NK-92 treated with Interleukin-12 subunit alpha and Interleukin-12 subunit beta, amount 100 ng/mL, for 24 hours (cell line): ENCODE results near the gene CCAR1.
"Not testable (repeated sequence)": the region's sequence is repeated elsewhere in the genome, so short reads cannot be mapped to it uniquely, and the experiment has no call there.

Experiments
- DNase-seq: peaks from one replicate; lab custom pipeline; 2025; lab: John Stamatoyannopoulos, UW

The CCAR1 gene

DNA sequence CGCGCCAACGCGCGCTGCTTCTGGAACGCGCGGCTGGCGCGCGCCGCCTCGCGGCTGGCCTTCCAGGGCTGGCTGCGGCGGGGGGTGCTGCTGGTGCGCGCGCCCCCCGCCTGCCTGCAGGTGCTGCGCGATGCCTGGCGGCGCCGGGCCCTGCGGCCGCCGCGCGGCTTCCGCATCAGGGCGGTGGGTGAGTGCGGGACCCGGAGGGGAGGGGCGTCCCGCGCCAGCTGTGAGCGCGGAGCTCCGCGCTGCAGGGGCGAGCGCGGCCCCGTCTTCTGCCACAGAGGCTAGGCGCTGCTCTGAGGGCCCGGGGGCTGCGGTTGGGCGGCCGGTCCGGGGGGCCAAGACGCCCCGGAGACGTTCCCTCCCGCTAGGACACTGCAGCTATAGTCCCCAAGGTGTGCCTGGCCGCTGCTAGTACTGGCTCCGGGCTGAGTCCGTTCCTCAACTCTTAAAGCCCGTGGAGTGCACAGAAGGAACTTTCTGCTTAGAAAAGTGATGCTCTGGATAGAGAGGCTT lies 107.1 kb downstream of the CCAR1 start:
- not testable (repeated sequence) for DNase-seq

DNA sequence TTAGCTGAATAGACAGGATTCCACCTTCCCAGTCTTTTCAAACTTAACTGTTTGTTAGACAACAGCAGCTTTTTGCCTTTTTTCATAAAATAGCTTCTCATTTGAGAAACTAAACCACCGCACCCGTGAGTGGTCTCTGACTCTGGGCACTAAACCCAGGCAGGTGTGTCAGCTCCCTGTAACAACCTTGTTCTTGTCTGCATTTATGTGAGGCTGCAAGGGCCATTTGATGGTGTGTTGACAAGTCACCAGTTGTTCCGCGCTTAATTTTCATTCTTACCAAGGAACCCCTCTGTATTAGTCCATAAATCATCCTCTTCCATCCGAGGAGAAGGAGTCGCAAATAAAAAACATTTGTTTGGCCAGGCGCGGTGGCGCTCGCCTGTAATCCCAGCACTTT lies 107.8 kb downstream of the CCAR1 start:
- no peak for DNase-seq

- no peak for DNase-seq
These were observed 108.5 kb downstream of the CCAR1 start for GRCh38 chr10:68829521-68829920.

DNA sequence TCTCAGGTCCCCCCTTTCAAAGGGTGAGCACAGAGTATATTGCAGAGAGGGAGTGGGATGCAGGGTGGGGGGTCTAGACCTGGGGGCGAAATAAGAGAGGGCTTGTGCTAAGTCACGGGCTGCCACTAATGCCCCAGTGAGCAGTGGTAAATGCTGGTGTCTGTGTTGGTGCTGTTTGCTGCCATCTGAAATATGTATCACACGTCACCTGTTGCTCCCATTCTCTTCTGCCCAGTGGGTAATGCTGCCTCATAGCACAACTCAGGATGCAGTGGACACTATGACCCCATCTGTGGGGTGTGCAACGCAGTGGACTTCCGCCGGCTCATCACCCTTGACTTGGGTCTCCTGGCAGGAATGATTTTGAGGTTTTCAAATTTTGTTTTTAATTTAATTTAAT lies 108.9 kb downstream of the CCAR1 start:
- DNase-seq = no peak

DNA sequence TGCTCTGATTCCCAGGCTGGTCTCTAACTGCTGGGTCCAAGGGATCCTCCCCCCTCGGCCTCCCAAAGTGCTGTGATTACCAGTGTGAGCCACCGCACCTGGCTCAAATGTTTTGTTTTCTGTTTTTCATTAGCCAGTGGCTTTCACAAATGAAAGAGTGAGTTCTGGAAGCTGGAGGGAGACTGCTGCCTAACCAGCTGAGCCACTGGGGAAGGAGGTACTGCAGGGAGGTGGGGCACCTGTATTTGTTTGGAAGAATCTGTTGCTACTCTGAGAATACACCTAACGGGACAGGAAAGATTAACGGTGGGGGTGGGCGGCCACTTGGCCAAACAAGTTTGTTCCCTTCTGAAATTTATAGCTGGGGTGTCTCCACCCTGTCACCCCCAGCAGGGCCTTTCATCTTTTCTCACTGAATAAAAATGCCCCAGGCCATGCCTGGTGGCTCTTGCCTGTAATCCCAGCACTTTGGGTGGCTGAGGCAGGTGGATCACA lies 111.0 kb downstream of the CCAR1 start:
- DNase-seq = no peak

DNA sequence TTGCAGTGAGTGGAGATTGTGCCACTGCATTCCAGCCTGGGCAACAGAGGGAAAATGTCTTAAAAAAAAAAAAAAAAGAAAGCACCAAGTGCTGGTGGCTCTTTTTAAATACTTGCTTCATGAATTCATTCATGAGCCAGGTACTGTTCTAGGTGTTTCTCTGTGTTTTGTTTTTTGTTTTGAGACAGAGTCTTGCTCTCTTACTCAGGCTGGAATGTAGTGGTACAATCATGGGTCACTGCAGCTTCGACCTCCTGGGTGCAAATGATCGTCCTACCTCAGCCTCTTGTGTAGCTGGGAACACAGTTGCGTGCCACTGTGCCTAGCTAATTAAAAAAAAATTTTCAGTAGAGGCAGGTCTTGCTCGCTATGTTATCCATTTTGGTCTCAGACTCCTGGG lies 111.6 kb downstream of the CCAR1 start:
- DNase-seq = no peak

GRCh38 chr10:68837626-68838322 lies 116.7 kb downstream of the CCAR1 start:
- no peak for DNase-seq

DNA sequence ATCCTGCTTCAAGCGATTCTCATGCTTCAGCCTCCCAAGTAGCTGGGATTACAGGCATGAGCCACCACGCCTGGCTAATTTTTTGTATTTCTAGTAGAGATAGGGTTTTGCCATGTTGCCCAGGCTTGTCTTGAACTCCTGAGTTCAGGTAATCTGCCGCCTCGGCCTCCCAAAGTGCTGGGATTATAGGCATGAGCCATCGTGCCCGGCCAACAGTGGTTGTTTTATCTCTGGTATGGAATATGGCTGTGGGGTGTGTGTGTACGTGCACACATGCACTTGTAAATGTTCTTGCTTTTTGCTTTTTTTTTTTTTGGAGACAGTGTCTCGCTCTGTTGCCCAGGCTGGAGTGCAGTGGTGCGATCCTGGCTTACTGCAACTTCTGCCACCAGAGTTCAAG lies 119.6 kb downstream of the CCAR1 start:
- DNase-seq = not testable (repeated sequence)
